ENCODE data around the gene POU2AF2.
"Not testable (repeated sequence)": the region's sequence is repeated elsewhere in the genome, so short reads cannot be mapped to it uniquely, and the experiment has no call there.

The POU2AF2 gene, protein sequence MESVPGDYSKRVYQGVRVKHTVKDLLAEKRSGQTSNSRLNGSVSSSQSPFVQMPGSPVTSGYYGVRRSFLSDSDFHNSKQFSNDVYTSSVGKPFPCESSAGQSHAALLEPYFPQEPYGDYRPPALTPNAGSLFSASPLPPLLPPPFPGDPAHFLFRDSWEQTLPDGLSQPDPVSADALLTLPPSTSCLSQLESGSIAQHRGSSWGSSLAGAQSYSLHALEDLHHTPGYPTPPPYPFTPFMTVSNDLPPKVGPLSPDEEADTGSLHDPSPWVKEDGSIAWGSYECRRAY

DNA sequence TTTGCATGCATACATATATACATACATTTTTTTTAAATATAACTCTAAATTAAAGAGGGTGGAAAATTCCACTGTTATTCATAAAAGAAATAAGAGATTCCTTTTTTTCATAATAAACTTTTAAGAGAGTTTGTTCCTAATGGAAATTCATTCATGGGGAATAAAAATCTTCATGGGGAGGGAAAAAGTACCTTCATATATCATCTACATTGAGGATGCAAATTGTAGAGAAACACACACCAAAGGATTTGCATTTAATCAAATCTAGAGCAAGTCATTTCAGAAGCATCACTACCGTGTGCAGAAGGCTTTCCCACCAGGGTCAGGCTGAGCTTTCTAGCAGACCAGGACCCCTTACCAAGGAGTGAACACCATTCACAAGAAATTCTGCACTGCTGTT is at the start of gene POU2AF2:
Gene POU2AF2 (plus strand): TSS at position 301 of the 400 bp plus-strand sequence. CDS start 129 bp downstream, outside the sequence.
- no peak for DNase-seq (ENCODE audit: low spot score)

DNA sequence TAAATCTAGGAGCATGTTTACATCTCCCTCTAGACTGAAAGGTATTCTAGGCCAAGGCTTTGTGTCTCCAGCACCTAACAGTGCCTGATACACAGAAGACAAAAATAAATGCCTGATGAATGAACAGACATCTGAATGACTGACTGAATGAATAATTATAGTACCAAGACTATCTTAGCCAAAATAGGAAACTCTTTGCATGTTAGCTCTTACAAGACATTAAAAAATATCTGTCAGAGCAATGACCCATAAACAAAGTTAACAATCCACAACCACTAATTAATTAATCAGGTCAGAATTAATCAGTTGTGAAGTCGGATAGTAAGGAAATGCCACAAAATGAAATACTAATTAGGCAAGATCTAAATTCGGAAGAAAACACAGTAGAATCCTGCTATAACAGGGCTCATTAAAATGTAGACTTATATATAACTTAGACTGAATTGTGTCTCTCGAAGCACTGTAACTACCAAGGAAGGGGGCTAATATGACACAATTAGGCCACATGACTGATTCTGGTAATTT is 45.5 kb upstream of the POU2AF2 start:
- no peak for DNase-seq (ENCODE audit: low spot score)

DNA sequence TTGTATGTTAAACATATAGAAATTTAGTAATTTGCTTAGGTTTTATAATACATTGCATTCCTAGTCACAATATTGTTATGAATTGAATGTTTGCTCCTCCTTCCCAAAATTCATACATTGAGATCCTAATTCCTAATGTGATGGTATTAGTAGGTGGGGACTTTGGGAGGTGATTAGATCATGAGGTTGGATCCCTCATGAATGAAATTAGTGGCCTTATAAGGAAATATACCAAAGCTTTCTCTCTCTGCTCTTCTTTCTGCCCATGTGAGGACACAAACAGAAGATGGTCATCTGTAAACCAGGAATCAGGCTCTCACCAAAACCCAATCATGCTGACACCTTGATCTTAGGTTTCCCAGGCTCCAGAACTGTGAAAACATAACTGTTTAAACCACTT is 41.3 kb upstream of the POU2AF2 start:
- DNase-seq (ENCODE audit: low spot score), result no peak

DNA sequence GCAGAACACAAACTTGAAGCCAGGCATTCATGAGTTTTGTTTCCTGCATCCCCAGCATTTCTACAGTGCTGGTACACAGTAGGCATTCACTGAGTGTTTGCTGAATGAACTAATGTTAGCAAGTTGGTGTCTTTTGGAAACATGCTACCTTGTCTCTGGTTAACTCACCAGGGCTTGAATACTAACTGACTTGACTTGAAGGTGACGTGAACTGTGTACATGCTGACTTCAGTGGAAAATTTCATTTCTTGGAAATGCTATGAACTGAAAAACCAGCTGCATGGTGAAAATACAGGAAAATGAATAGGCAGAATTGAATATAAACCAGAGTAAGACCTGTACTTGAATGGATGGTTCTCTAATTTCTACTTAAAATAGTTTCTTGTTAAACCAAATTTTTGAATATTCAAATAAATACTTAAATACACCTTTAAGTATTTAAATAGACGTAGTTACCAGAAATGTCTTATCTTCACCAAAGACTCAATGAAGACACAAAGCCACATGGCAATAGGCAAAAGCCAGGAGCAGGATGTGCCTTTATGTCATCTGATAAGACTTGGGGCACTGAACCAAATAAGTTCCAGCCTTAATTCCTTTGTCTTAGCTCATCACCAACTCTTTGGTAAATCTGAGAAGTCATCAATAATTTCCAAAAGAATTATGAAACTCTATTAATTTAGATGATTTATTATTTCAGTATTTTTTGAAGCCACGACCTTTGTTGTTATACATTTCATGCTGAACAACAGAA is 39.7 kb upstream of the POU2AF2 start:
- peak; percentile 32 for DNase-seq (ENCODE audit: low spot score)

DNA sequence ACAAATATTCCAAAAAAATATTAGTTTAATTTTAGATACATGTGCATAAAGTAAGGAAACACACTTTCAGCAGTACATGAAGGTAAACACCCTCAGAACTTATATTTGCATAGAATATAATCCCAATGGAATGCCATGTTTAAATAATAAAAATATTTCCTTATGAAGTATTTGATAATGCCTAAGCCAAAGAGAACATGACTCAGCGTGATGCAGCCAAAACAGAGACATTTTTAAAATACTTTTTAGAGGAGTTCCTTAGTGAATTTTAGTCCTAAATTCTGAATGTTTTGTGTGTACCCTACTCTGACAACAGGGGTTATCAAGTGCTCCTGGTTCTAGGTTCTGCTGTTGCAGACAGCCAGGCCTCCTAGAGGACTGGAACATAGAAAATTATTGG is 39.1 kb upstream of the POU2AF2 start:
- DNase-seq (ENCODE audit: low spot score), result peak; percentile 77

DNA sequence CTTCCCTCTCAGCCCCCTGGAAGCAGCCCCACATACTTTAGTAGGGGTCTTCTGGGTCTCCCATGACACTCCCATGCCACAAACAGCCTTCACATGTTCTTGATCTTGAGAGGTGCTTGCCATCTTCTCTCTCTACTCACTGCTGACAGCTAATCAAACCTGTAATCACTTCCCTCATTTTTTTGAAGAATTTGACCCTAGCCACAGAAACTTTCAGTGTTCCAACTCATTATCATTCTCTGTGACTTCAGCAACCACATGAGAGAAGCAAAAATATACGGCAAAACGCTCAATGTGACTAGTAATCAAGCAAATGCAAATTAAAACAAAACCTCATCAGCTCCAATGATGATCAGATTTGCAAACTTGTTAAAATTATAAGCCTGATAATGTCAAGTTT is 38.3 kb upstream of the POU2AF2 start:
- DNase-seq (ENCODE audit: low spot score), result no peak

DNA sequence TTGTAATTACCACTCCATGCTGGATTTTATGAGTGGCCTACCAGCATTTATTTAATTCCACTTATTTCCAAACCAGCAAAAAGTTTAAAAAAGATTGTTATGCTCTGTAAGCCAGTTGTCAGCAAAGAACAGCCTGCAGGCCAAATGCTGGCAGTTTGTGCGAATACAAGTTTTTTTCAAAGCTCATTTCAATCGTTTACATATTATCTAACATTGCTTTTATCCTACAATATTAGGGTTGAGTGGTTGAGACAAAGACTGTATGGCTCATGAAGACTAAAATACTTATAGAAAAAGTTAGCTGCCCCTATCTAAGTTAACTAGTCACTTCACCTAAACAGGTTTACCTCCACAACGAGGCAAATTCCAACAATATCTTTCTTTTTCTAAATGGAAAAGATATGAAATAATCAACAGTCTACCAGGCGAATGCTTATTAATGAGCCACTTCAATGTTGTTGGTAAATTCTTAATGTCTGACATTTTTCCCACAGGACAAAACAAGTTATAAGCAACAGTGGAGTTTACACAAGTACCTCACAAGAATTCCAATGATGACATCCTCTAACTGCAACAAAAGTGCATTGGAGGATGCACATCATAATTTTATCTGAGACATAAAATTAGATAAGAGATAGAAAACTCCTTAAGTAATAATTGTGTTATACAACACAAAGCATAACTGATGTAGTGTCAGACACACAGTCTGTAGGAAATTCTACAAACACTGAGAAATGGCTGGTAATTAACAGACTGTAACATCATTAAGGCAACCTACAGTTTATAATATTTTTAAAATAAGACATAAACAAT is 35.8 kb upstream of the POU2AF2 start:
- DNase-seq (ENCODE audit: low spot score), result no peak

DNA sequence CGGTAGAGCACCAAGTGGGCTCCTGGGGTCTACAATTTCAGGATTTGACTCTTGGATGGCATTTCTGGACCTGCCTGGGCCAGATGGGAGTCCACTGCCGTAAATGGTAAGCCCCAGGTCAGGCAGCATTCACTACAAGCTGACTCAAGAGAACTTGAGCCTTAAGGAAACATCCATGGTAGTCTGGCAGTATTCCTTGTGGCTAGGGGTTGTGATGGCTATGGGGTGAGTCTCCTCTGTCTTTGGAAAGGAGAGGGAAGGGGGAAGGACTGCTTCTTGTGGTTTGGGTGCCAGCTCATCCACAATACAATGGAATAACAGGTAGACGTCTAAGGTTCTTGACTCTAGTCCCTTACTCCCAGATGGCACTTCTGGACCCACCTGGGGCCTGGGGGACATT is 32.3 kb upstream of the POU2AF2 start:
- DNase-seq (ENCODE audit: low spot score), result no peak

DNA sequence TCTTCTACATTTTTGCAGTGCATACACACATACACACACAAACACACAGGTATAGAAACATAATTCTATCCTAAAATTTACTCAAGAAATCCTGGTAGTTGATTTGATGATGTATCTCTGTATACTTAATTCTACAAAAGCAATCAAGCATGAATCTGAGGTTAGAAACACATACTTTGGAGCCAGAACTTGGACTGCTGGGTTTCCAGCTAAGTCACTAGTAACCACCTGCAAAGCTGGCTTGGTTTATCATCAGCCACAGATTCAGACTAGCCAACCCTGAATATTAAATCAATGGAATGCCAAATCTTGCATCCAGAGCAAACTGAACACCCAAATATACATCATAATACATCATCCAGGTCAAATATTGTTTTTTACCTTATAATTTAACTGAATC is 24.8 kb upstream of the POU2AF2 start:
- DNase-seq (ENCODE audit: low spot score), result no peak

DNA sequence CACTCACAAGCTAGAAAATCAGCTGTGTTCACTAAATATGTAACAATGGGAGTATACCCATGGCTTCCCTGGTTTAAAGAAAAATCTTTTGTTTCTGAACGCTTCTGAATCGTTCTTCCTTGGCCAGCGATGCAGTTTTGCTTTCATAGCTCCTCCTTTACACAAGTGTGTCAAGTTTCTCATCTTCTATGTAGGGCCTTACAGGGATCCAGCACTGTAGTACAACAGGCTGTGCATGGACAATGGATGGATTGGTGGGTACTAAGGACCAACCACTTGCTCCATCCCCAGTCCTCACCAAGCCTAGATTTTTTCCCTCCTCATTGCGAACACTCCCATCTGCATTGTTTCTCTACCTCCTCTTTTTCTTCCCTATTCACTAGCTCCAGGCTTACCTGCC is 24.3 kb upstream of the POU2AF2 start:
- no peak for DNase-seq (ENCODE audit: low spot score)

DNA sequence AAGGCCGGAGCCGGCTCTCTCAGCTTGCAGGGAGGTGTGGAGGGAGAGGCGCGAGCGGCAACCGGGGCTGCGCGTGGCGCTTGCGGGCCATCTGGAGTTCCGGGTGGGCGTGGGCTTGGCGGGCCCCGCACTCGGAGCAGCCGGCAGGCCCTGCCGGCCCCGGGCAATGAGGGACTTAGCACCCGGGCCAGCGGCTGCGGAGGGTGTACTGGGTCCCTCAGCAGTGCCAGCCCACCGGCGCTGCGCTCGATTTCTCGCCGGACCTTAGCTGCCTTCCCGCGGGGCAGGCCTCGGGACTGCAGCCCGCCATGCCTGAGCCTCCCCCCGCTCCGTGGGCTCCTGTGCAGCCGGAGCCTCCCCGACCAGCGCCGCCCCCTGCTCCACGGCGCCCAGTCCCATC is 23.6 kb upstream of the POU2AF2 start:
- not testable (repeated sequence) for DNase-seq (ENCODE audit: low spot score)

DNA sequence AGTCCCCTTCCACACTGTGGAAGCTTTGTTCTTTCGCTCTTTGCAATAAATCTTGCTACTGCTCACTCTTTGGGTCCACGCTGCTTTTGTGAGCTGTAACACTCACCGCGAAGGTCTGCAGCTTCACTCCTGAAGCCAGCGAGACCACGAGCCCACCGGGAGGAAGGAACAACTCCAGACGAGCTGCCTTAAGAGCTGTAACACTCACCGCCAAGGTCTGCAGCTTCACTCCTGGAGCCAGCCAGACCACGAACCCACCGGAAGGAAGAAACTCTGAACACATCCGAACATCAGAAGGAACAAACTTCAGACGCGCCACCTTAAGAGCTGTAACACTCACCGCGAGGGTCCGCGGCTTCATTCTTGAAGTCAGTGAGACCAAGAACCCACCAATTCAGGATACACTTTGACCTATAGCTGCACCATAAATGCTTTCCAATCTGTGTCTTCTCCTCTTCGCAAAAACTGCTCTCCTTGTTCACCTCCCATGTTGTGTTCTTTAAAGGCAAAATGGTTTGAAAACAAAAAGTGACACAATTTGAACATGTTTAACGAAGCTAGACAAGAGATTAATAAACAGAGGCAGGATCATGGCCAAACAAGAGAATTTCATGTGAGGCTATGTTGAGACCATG is 22.6 kb upstream of the POU2AF2 start:
- not testable (repeated sequence) for DNase-seq (ENCODE audit: low spot score)

DNA sequence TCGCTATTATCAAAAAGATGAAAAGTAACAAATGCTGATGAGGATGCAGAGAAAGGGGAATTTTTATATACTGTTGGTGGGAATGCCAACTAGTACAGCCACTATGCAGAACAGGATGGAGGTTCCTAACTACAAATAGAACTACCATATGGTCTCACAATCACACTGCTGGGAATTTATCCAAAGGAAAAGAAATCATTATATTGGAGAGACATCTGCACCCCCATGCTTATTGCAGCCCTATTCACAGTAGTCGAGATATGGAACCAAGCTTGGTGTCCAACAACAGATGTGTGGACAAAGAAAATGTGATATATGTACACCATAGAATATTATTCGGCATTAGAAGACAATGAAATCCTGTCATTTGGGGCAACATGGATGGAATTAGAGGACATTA is 19.6 kb upstream of the POU2AF2 start:
- no peak for DNase-seq (ENCODE audit: low spot score)

DNA sequence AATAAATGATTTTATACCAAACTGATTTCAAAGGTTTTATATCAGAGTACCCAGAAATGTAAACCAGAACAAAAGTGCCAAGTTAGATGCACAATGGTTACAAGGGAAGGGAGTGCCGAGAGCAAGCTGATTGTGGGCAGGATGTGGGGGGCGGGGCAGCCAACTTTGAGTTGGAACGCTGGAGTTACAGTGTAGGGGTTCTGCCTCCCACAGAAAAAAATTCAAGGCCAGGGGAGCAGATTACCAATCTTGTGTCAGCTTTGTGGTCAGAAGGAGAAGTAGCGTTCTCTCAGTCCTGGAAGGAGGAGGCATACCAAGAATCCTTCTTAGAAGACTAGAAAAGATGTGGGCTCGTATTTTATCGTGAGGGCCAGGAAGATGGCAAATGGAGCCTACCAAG is 15.9 kb upstream of the POU2AF2 start:
- no peak for DNase-seq (ENCODE audit: low spot score)

DNA sequence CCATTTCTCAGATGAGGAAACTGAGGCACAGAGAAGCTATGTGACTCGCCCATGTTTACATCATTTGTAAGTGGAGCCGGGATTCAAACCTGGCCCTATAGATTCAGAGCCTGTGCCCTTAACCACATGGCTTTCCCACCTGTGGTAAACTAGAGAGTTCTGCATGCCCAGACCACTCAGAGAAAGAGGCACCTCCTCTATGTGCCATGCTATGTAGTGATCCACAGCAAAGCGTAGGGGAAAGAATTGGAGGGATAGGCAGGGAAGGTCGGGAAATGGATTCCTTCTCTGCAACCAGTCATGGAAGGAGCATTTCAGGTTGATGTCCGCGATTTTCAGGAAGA is 15.4 kb upstream of the POU2AF2 start:
- DNase-seq (ENCODE audit: low spot score), result no peak

DNA sequence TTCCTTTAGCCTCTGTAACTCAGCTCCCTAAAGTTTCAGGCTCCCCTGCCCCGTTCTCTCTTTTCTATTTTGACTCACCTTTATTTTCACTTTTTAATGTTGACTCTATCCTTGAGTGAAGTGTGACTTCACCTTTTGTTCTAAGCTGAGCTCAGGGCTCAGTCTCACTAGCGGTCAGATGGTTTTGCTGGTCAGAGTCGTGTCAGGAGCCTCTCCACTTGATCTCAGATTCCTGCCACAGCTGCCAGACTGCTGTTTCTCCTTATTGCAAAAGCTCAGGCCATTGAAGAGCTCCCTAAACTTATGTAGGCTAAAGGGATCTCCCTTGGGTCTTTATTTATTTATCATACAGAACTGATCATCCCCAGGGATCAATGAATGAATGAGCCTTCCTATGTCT is 13.7 kb upstream of the POU2AF2 start:
- no peak for DNase-seq (ENCODE audit: low spot score)

DNA sequence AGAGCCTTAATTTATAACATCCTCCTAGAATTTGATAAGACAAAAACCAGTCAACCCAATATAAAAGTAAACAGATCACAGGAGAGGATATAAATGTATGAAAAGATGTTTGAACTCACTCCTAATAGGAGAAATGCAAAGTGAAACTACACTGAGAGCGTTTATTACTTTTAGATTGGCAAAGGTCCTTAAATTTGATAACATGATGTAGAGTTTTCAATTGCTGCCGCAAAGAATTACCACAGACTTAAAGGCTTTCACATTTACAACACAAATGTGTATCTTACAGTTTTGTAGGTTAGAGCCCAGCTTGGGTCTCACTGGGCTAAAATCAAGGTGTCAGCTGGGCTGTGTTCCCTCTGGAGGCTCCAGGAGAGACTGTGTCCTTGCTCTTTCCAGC is 9.1 kb upstream of the POU2AF2 start:
- no peak for DNase-seq (ENCODE audit: low spot score)

DNA sequence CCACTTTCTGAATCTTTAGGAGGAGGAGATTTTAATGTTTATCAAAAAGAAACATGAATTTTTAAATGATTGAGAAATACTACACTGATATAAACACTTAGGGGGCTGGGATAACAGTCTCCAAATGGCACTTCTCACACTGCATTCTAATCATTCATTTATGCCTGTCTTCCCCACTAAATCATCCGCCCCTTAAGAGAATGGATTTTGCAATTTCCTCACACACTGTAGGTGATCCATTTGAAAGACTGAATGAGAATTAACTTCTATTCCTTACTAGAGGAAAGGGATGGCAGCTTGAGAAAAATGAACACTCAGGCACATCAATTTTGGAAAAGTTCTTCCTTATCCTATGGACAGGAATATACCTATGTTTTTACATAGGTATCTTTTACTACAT is 7.6 kb upstream of the POU2AF2 start:
- DNase-seq (ENCODE audit: low spot score), result no peak

DNA sequence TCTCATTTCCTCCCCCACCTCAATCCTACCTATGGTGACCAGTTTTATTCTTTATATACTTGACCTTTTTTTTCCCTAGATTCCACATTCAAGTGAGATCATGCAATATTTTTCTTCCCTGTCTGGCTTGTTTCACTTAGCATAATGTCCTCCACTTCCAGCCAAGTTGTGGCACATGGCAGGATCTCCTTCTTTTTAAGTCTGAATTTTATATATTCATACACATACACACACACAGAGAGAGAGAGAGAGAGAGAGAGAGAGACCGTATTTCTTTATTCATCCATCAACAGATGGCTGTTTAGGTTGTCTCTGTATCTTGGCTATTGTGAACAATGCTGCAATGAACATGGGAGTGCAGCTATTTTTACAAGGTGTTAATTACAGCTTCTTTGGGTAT is 1.4 kb downstream of the POU2AF2 start:
- DNase-seq (ENCODE audit: low spot score), result no peak

DNA sequence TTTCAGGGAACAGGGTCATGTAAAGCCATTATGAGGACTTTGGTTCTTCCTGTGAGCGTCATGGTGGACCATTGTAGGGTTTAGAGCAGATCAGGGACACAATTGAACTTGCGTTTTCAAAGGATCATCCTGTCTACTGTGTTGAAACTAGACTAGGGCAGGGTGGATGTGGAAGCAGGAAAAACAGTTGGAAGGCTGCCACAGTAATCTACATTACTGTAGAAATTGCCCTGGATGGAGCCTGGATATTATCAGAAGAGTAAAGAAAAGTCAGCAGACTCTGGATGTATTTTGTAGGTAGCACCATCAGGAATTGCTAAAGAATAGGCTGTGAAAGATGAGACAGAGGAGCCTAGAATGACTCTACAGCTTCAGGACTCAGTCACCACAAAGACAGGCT is 5.4 kb downstream of the POU2AF2 start:
- no peak for DNase-seq (ENCODE audit: low spot score)

DNA sequence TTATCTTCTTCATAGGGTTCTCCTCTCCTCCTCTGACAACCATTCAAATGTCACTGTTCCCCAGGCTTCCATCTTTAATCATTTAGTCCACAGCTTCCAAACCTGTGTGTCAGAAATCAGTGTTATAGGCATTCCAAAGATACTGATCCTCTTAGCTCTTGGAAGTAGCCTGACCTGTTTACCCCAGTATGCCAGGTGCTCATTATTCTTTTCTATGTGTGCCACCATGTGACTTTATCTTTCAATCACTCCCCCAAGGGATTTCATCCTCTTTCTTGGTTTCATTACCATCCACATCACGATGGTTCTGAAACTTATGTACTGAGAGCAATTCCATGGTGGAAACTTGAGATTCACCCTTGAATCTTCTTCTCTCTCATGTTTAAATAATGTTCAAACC is 7.6 kb downstream of the POU2AF2 start:
- no peak for DNase-seq (ENCODE audit: low spot score)

DNA sequence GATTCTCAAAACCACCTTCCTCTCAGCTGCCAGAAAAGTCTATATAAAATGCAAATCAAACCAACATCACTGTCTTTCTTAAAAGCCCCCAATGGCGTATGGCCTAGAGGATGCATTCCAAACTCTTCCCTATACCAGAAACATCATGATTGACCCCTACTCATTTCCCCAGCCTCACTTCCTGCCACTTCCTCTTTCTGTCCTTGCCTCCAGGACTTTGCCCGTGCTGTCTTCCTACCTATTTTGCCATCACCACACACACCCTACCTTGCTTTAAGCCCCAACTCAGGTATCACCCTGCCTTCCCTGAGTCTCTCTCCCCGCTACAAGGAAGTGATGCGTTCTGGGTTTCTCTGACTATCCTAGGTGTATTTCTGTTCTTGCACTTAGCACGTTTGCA is 8.1 kb downstream of the POU2AF2 start:
- DNase-seq (ENCODE audit: low spot score), result no peak
